ENCODE data around the gene TMEM222. TPM values are rescaled to one million over a fixed set of nuclear protein-coding genes. Genes with fewer than 3 reads are reported as not detected.

The TMEM222 gene
- total RNA-seq, 2 experiments from 2014 or later, result 21.8 to 22.5 TPM

DNA sequence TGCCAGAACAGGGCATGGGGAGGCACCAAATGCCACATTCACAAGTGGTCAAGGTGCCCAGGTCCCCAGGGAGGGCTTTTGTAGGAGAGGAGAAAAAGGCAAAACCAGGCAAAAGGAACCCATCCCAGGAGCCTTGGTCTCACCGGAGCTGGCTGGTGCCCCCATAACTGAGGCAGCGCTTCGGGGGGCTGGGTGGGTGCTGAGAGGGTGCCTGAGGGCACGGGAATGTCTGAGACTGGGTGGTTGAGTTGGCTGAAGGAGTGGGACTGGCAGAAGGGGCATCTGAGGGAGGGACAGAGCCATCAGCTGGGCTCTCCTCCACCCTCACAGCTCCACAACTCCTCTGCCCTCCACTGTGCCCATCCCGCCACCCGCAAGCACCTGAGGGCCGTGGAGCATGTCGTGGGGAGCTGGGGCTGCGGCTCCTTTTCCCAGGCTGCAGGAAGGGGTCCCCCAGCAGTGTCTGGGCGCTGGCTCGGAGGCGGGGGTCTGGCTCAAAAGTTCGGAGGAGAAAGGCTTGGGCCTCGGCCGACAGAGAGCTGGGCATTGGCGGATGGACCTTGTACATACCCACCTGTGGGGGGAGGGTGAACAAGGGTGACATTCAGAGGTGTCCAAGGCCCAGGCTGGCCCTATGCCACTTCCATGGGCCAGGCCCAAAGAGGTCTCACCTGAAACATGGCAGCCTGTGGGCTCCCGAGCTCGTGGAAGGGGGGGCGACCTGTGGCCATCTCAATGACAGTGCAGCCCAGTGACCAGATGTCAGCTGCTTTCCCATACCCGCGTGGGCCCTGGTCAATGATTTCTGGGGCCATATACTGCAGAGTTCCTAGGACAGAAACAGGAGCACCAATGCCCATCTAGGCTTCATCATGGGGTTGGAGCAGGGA, 36.3 kb downstream of the TMEM222 start:
- CTCF ChIA-PET, result interaction anchor here (0.5 to 3.4 kb wide), 19 partner anchors 8 to 508 kb away, joined by 3 to 33 read pairs (median 5); partner anchors contain the start of genes CD164L2, MAP3K6 and SYTL1

DNA sequence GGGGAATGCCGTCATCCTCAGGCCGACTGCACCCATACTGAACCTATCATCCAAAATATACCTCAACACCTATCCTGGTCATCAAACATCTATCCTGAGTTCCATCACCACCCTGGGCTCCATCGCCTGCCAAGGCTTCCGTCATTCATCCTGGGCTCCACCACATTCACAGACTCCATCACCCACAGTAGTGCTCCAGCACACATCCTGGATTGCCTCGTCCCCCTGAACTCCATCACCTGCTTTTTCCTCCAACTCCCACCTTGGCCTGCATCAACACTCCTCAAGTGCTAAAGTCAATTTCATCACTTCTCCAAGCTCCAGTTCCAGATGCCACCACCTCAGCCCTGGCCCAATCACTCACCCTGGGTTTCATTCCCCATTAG, 37.0 kb downstream of the TMEM222 start:
- H3K4me3 ChIP-seq (ENCODE audit: low read length), result no peak overlapping the region
- peaks cover 61% of the 10 kb centered on the region for H3K4me1 ChIP-seq (ENCODE audit: insufficient read depth, low read length)
- ATAC-seq (ENCODE audit: poor library complexity) (no peak), DNase-seq (no peak)
- peaks cover 2% of the 10 kb centered on the region for H3K36me3 ChIP-seq (ENCODE audit: insufficient read depth, low read length)
- Mint-ChIP-seq H3K27me3 (no peaks in the 10 kb centered on the region), H3K4me3 (peak overlapping the region; percentile 60), H3K27ac (no peak overlapping the region), H3K36me3 (ENCODE audit: low read depth) (no peaks in the 10 kb centered on the region), H3K4me1 (ENCODE audit: low read depth) (peaks cover 55% of the 10 kb centered on the region), H3K9me3 (no peaks in the 10 kb centered on the region)
- H3K9me3 ChIP-seq (ENCODE audit: control insufficient read depth in 1 of 2, insufficient read depth in 1 of 2, low read length in 2 of 2), result no peaks in the 10 kb centered on the region
- H3K27ac ChIP-seq (ENCODE audit: low read depth in 1 of 2, low read length in 2 of 2), result no peak overlapping the region
- CTCF ChIA-PET, result interaction anchor here (2.9 kb wide), 1 partner anchor 17 kb away, joined by 30 read pairs; the partner anchor contains the start of gene SYTL1
- no peaks in the 10 kb centered on the region for H3K27me3 ChIP-seq (ENCODE audit: control insufficient read depth in 1 of 2, insufficient read depth in 2 of 2, low read length in 2 of 2)
- TF ChIP-seq, protein P1, sequence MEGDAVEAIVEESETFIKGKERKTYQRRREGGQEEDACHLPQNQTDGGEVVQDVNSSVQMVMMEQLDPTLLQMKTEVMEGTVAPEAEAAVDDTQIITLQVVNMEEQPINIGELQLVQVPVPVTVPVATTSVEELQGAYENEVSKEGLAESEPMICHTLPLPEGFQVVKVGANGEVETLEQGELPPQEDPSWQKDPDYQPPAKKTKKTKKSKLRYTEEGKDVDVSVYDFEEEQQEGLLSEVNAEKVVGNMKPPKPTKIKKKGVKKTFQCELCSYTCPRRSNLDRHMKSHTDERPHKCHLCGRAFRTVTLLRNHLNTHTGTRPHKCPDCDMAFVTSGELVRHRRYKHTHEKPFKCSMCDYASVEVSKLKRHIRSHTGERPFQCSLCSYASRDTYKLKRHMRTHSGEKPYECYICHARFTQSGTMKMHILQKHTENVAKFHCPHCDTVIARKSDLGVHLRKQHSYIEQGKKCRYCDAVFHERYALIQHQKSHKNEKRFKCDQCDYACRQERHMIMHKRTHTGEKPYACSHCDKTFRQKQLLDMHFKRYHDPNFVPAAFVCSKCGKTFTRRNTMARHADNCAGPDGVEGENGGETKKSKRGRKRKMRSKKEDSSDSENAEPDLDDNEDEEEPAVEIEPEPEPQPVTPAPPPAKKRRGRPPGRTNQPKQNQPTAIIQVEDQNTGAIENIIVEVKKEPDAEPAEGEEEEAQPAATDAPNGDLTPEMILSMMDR (IDR thresholded peaks at IDR 0.05), result no peak
- intact Hi-C loops (cut with DNase I, micrococcal nuclease), result no loop called here
- POLR2A ChIA-PET, result interaction anchor here (1.0 to 5.0 kb wide), 3 partner anchors 10 to 18 kb away, joined by 3 to 56 read pairs (median 7); partner anchors contain the start of gene SYTL1

More for the DNA sequence above, 36.3 kb downstream of the TMEM222 start:
- no peaks in the 10 kb centered on the region for H3K36me3 Mint-ChIP-seq (ENCODE audit: low read depth)
- Histone ChIP-seq H3K4me3 (ENCODE audit: low read length) (no peak overlapping the region), H3K27me3 (ENCODE audit: control insufficient read depth in 1 of 2, insufficient read depth in 2 of 2, low read length in 2 of 2) (no peaks in the 10 kb centered on the region), H3K27ac (ENCODE audit: low read depth in 1 of 2, low read length in 2 of 2) (no peak overlapping the region), H3K4me1 (ENCODE audit: insufficient read depth, low read length) (peaks cover 61% of the 10 kb centered on the region), H3K36me3 (ENCODE audit: insufficient read depth, low read length) (peaks cover 2% of the 10 kb centered on the region), H3K9me3 (ENCODE audit: control insufficient read depth in 1 of 2, insufficient read depth in 1 of 2, low read length in 2 of 2) (no peaks in the 10 kb centered on the region)
- DNase-seq, result peak in 1 of 14 experiments; percentile 20
- peak overlapping the region; percentile 83 for H3K4me3 Mint-ChIP-seq
- peaks cover 52% of the 10 kb centered on the region for H3K4me1 Mint-ChIP-seq (ENCODE audit: low read depth)
- no peaks in the 10 kb centered on the region for H3K27me3 Mint-ChIP-seq
- no peaks in the 10 kb centered on the region for H3K9me3 Mint-ChIP-seq
- no peak overlapping the region for H3K27ac Mint-ChIP-seq
- no peak for ATAC-seq (ENCODE audit: poor library complexity)
- TF ChIP-seq, protein P1 (IDR thresholded peaks at IDR 0.05), result no peak
- intact Hi-C loops (cut with DNase I, micrococcal nuclease), result no loop called here
- POLR2A ChIA-PET, result interaction anchor here (0.8 to 5.0 kb wide), 11 partner anchors 8 to 246 kb away, joined by 3 to 56 read pairs (median 5); partner anchors contain the start of genes AHDC1, MAP3K6, SYTL1 and TMEM222

DNA sequence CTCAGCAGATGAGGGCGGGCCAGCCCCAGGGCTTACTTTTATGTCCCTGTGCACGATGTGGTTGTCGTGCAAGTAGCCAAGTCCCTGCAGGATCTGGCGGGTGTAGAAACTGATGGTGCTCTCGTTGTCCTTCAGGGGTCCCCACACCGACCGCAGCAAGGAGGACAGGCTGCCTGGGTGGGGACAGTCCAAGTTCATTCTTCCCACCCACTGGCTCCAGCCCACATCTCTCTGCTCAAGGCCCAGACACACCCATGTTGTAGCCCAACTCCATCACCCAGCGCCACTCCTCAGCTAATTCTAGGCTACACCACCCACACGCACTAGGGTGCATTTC, 37.8 kb downstream of the TMEM222 start:
- ATAC-seq (ENCODE audit: poor library complexity) (peak; percentile 10), DNase-seq (no peak)
- peaks cover 2% of the 10 kb centered on the region for H3K36me3 ChIP-seq (ENCODE audit: insufficient read depth, low read length)
- H3K27ac Mint-ChIP-seq, result peak overlapping the region; percentile 59
- no peaks in the 10 kb centered on the region for H3K9me3 ChIP-seq (ENCODE audit: control insufficient read depth in 1 of 2, insufficient read depth in 1 of 2, low read length in 2 of 2)
- TF ChIP-seq, protein P1 (IDR thresholded peaks at IDR 0.05), result no peak
- ChIA-PET CTCF (no interaction called here), POLR2A (interaction anchor here (5.0 kb wide), 1 partner anchor 19 kb away, joined by 56 read pairs; the partner anchor contains the start of gene SYTL1)
- H3K27ac ChIP-seq (ENCODE audit: low read depth in 1 of 2, low read length in 2 of 2), result no peak overlapping the region
- intact Hi-C loops (cut with DNase I, micrococcal nuclease), result no loop called here
- H3K4me3 ChIP-seq (ENCODE audit: low read length), result peak overlapping the region; percentile 47
- no peaks in the 10 kb centered on the region for H3K9me3 Mint-ChIP-seq
- H3K4me1 Mint-ChIP-seq (ENCODE audit: low read depth), result peaks cover 56% of the 10 kb centered on the region
- no peaks in the 10 kb centered on the region for H3K36me3 Mint-ChIP-seq (ENCODE audit: low read depth)
- H3K4me3 Mint-ChIP-seq, result peak overlapping the region; percentile 82
- H3K4me1 ChIP-seq (ENCODE audit: insufficient read depth, low read length), result peaks cover 66% of the 10 kb centered on the region
- H3K27me3 Mint-ChIP-seq, result no peaks in the 10 kb centered on the region
- H3K27me3 ChIP-seq (ENCODE audit: control insufficient read depth in 1 of 2, insufficient read depth in 2 of 2, low read length in 2 of 2), result no peaks in the 10 kb centered on the region
